DND-41 (cell line): Measurements from ENCODE around the gene CCPG1.

Source experiments
- ATAC-seq: fragments of 200-7000 bp; cut with Tn5 transposase; 3 replicates; pipeline ENCODE4 v1.9.1; 2021; ENCODE audit warnings: low read depth; ENCODE audit not compliant: insufficient read depth
- DNase-seq: peaks from one replicate; pipeline ENCODE4 v3.0.0-alpha.2; 2020
- H2AFZ ChIP-seq: 2 replicates; pipeline ENCODE4 v1.6.0; 2012; ENCODE audit warnings: low read depth, low read length
- H3K27ac ChIP-seq: 2 replicates; pipeline ENCODE4 v1.5.1; 2012; ENCODE audit warnings: low read length, inconsistent platforms
- H3K27me3 ChIP-seq: fragments of 200-600 bp; sonication (generic); 2 replicates; pipeline ENCODE4 v1.6.0; 2012; ENCODE audit warnings: low read length, mild to moderate bottlenecking, inconsistent platforms; ENCODE audit not compliant: insufficient read depth, poor library complexity
- H3K36me3 ChIP-seq: 2 replicates; pipeline ENCODE4 v1.5.1; 2012; ENCODE audit warnings: low read length, inconsistent platforms; ENCODE audit not compliant: insufficient read depth
- H3K4me1 ChIP-seq: 2 replicates; pipeline ENCODE4 v1.5.1; 2012; ENCODE audit warnings: mild to moderate bottlenecking, low read length; ENCODE audit not compliant: insufficient read depth
- H3K4me2 ChIP-seq: 2 replicates; pipeline ENCODE4 v1.6.0; 2012; ENCODE audit warnings: mild to moderate bottlenecking, moderate library complexity, low read length, inconsistent platforms; ENCODE audit not compliant: insufficient read depth
- H3K4me3 ChIP-seq, 2 experiments: fragments of 200-600 bp in 1 of 2; shearing (Covaris generic) in 1 of 2; 2 replicates each; pipeline ENCODE4 v1.5.1; 2012 to 2016; ENCODE audit warnings: inconsistent platforms in 2 of 2, low read length in 2 of 2, mild to moderate bottlenecking in 2 of 2, low read depth in 1 of 2, moderate library complexity in 1 of 2
- H3K79me2 ChIP-seq: 2 replicates; pipeline ENCODE4 v1.6.0; 2012; ENCODE audit warnings: low read length, inconsistent platforms; ENCODE audit not compliant: insufficient read depth
- H3K9ac ChIP-seq: 2 replicates; pipeline ENCODE4 v1.6.0; 2012; ENCODE audit warnings: low read depth, mild to moderate bottlenecking, inconsistent platforms, low read length, moderate library complexity
- H3K9me3 ChIP-seq: 2 replicates; pipeline ENCODE4 v1.5.1; 2012; ENCODE audit warnings: low read length, moderate library complexity, mild to moderate bottlenecking, inconsistent platforms; ENCODE audit not compliant: insufficient read depth, severe bottlenecking
- H4K20me1 ChIP-seq: 2 replicates; pipeline ENCODE4 v1.6.0; 2012; ENCODE audit warnings: low read length; ENCODE audit not compliant: insufficient read depth
- CTCF ChIP-seq: IDR thresholded peaks from 2 replicates; pipeline ENCODE4 v1.5.1; 2012; ENCODE audit warnings: borderline replicate concordance, low read length, moderate library complexity, mild to moderate bottlenecking; ENCODE audit not compliant: poor library complexity, severe bottlenecking; ENCODE audit errors: extremely low read depth
- EZH2 ChIP-seq: IDR thresholded peaks from 3 replicates; pipeline ENCODE4 v1.6.1; 2012; ENCODE audit warnings: borderline replicate concordance, low read depth, mild to moderate bottlenecking, moderate library complexity, low read length, inconsistent platforms; ENCODE audit not compliant: severe bottlenecking

Gene CCPG1

GRCh38 chr15:55334997-55335396, 73.2 kb downstream of the CCPG1 start:
- no peaks in the 10 kb centered on the region for H3K4me1 ChIP-seq
- H3K4me2 ChIP-seq, result no peak overlapping the region
- DNase-seq (no peak), ATAC-seq (no peak)
- H3K9me3 ChIP-seq, result no peaks in the 10 kb centered on the region
- TF ChIP-seq EZH2 (no peak), CTCF (no peak)
- H3K36me3 ChIP-seq, result peaks cover 54% of the 10 kb centered on the region
- no peaks in the 10 kb centered on the region for H4K20me1 ChIP-seq
- H3K9ac ChIP-seq, result no peak overlapping the region
- no peak overlapping the region for H3K4me3 ChIP-seq
- no peak overlapping the region for H3K27ac ChIP-seq
- no peak overlapping the region for H2AFZ ChIP-seq
- H3K79me2 ChIP-seq, result no peaks in the 10 kb centered on the region
- no peaks in the 10 kb centered on the region for H3K27me3 ChIP-seq

GRCh38 chr15:55334371-55334770, 73.8 kb downstream of the CCPG1 start:
- Histone ChIP-seq H3K9me3 (no peaks in the 10 kb centered on the region), H3K4me1 (no peaks in the 10 kb centered on the region), H2AFZ (no peak overlapping the region), H3K4me2 (no peak overlapping the region), H3K27me3 (no peaks in the 10 kb centered on the region), H3K79me2 (no peaks in the 10 kb centered on the region), H3K9ac (no peak overlapping the region), H3K4me3 (no peak overlapping the region), H4K20me1 (no peaks in the 10 kb centered on the region), H3K27ac (no peak overlapping the region), H3K36me3 (peaks cover 51% of the 10 kb centered on the region)
- DNase-seq, result no peak
- TF ChIP-seq EZH2, result no peak
- no peak for TF ChIP-seq CTCF
- no peak for ATAC-seq

- no peaks in the 10 kb centered on the region for H3K9me3 ChIP-seq
- H3K79me2 ChIP-seq, result peaks cover 6% of the 10 kb centered on the region; the same call in 1 of the 2 replicates
- H3K27me3 ChIP-seq, result no peaks in the 10 kb centered on the region
- H3K27ac ChIP-seq, result no peak overlapping the region
- no peaks in the 10 kb centered on the region for H3K4me1 ChIP-seq
- H3K4me3 ChIP-seq, result no peak overlapping the region
- DNase-seq (no peak), ATAC-seq (no peak)
- H4K20me1 ChIP-seq, result no peaks in the 10 kb centered on the region
- no peak overlapping the region for H3K9ac ChIP-seq
- H3K4me2 ChIP-seq, result no peak overlapping the region
- no peak for TF ChIP-seq CTCF
- no peak for TF ChIP-seq EZH2
- H2AFZ ChIP-seq, result no peak overlapping the region
- peaks cover 25% of the 10 kb centered on the region for H3K36me3 ChIP-seq
These were observed 80.8 kb downstream of the CCPG1 start for GRCh38 chr15:55327387-55327786.

GRCh38 chr15:55322467-55322866, 85.7 kb downstream of the CCPG1 start:
- ATAC-seq (no peak), DNase-seq (no peak)
- no peak overlapping the region for H3K27ac ChIP-seq
- H2AFZ ChIP-seq, result no peak overlapping the region
- H3K79me2 ChIP-seq, result peaks cover 42% of the 10 kb centered on the region
- H3K4me2 ChIP-seq, result no peak overlapping the region
- H4K20me1 ChIP-seq, result no peaks in the 10 kb centered on the region
- peaks cover 5% of the 10 kb centered on the region; the same call in 1 of the 2 replicates for H3K36me3 ChIP-seq
- TF ChIP-seq CTCF (no peak), EZH2 (no peak)
- H3K4me1 ChIP-seq, result peaks cover 33% of the 10 kb centered on the region
- H3K4me3 ChIP-seq, result no peak overlapping the region
- H3K9ac ChIP-seq, result no peak overlapping the region
- no peaks in the 10 kb centered on the region for H3K27me3 ChIP-seq
- H3K9me3 ChIP-seq, result no peaks in the 10 kb centered on the region
